ENCODE results near the gene DCTN2. TPM values are rescaled to one million over a fixed set of nuclear protein-coding genes. Genes with fewer than 3 reads are reported as not detected.

The DCTN2 gene
- total RNA-seq, 2 experiments from 2014 or later: 68.4 to 97.2 TPM

GRCh38 chr12:57489157-57489641 is 57.8 kb downstream of the DCTN2 start:
- Histone ChIP-seq H3K79me2 (ENCODE audit: insufficient read depth, low read depth, low read length) (peaks cover 40% of the 10 kb centered on the region), H3K4me2 (ENCODE audit: low read length) (peak overlapping the region; percentile 86), H3K36me3 (ENCODE audit: insufficient read depth, low read length) (peaks cover 55% of the 10 kb centered on the region), H2AFZ (ENCODE audit: low read length) (no peak overlapping the region), H3K4me1 (ENCODE audit: insufficient read depth, low read length, poor library complexity, severe bottlenecking) (peaks cover 15% of the 10 kb centered on the region), H3K27ac (ENCODE audit: low read depth, low read length, poor library complexity, severe bottlenecking) (peak overlapping the region; percentile 65), H4K20me1 (ENCODE audit: insufficient read depth, low read length) (no peaks in the 10 kb centered on the region; the same call in 1 of the 2 replicates), H3K9me3 (ENCODE audit: low read length) (no peaks in the 10 kb centered on the region), H3K4me3 (ENCODE audit: low read depth, low read length, poor library complexity, severe bottlenecking) (peak overlapping the region; percentile 98), H3K9me2 (ENCODE audit: insufficient read depth, low read length) (no peaks in the 10 kb centered on the region)
- BruUV-seq (replicated peaks): no TSS peak
- TF ChIP-seq EZH2phosphoT487 (IDR thresholded peaks at IDR 0.05; ENCODE audit: borderline replicate concordance, low read depth, low read length): no peak
- no peak for TF ChIP-seq CTCF (conservative IDR thresholded peaks at IDR 0.05; ENCODE audit: low read length)
- intact Hi-C loops (cut with micrococcal nuclease; ENCODE audit: unreplicated experiment): no loop called here
- POLR2A ChIA-PET: interaction anchor here (1.0 to 1.3 kb wide), 2 partner anchors 12 to 24 kb away, joined by 3 read pairs; no protein-coding TSS in a partner anchor
- DNase-seq (ENCODE audit: low spot score): no peak
- CTCF ChIA-PET (ENCODE audit: unreplicated experiment): no interaction called here

- POLR2A ChIA-PET: interaction anchor here (1.0 kb wide), 1 partner anchor 13 kb away, joined by 3 read pairs; no protein-coding TSS in a partner anchor
- TSS peak; percentile 69 for BruUV-seq (replicated peaks)
- Histone ChIP-seq H2AFZ (ENCODE audit: low read length) (peak overlapping the region; percentile 10; the same call in 1 of the 2 replicates), H3K79me2 (ENCODE audit: insufficient read depth, low read depth, low read length) (peaks cover 40% of the 10 kb centered on the region), H3K27ac (ENCODE audit: low read depth, low read length, poor library complexity, severe bottlenecking) (peak overlapping the region; percentile 65), H3K4me2 (ENCODE audit: low read length) (peak overlapping the region; percentile 86), H3K4me3 (ENCODE audit: low read depth, low read length, poor library complexity, severe bottlenecking) (peak overlapping the region; percentile 98), H4K20me1 (ENCODE audit: insufficient read depth, low read length) (no peaks in the 10 kb centered on the region; the same call in 1 of the 2 replicates), H3K9me3 (ENCODE audit: low read length) (no peaks in the 10 kb centered on the region), H3K36me3 (ENCODE audit: insufficient read depth, low read length) (peaks cover 51% of the 10 kb centered on the region), H3K4me1 (ENCODE audit: insufficient read depth, low read length, poor library complexity, severe bottlenecking) (peaks cover 18% of the 10 kb centered on the region), H3K9me2 (ENCODE audit: insufficient read depth, low read length) (no peaks in the 10 kb centered on the region)
- DNase-seq (ENCODE audit: low spot score): peak; percentile 53
- TF ChIP-seq EZH2phosphoT487 (IDR thresholded peaks at IDR 0.05; ENCODE audit: borderline replicate concordance, low read depth, low read length) (no peak), CTCF (conservative IDR thresholded peaks at IDR 0.05; ENCODE audit: low read length) (no peak)
- intact Hi-C loops (cut with micrococcal nuclease; ENCODE audit: unreplicated experiment): no loop called here
- CTCF ChIA-PET (ENCODE audit: unreplicated experiment): no interaction called here
Observed at GRCh38 chr12:57488402-57489156, 58.4 kb downstream of the DCTN2 start.
